Astrocyte of the spinal cord (primary cell): ENCODE data around the gene UBQLNL.

ENCODE experiments used
- DNase-seq: peaks from one replicate; pipeline ENCODE4 v3.0.0; 2011; ENCODE audit warnings: low read depth, low spot score
- H3K4me3 ChIP-seq: 2 replicates; pipeline ENCODE4 v1.5.1; 2011; ENCODE audit warnings: low read depth, mild to moderate bottlenecking, low read length, moderate library complexity
- in situ Hi-C: cut with HindIII; loops from 2 replicates; pipeline ENCODE4 v1.10.0; 2017; ENCODE audit warnings: low sequenced_read_pairs
- TF ChIP-seq, protein P1 (sequence below): IDR thresholded peaks from 2 replicates; pipeline ENCODE4 v1.5.1; 2012; ENCODE audit warnings: low read depth, mild to moderate bottlenecking, low read length, inconsistent platforms

Gene UBQLNL, protein sequence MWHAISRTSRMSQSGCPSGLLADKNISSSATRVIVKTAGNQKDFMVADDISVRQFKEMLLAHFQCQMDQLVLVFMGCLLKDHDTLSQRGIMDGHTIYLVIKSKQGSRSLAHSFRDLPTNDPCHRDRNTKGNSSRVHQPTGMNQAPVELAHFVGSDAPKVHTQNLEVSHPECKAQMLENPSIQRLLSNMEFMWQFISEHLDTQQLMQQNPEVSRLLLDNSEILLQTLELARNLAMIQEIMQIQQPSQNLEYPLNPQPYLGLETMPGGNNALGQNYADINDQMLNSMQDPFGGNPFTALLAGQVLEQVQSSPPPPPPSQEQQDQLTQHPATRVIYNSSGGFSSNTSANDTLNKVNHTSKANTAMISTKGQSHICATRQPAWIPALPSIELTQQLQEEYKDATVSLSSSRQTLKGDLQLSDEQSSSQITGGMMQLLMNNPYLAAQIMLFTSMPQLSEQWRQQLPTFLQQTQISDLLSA

DNA sequence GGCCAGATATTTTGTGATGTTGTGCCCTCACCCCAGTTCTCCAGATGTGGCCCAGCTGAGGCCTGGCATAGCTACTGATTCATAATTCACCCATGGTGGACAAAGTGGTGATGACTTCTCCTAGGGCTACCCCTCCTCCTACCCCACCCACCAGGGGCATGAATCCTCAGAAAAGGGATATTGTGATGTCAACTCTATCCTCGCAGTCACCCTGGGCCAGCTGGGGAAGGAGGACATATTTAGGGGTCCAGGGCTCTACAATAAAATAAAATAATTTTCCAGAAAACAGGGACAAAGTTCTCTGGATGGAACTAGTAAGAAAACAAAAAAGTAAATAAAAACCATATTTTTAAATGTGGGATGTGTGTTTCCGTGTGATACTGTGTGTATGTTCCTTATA lies at the start of gene UBQLNL:
Gene UBQLNL, minus strand, starts transcription at position 101 of the 400 bp plus-strand sequence. CDS start 258 bp downstream, outside the sequence.
- in situ Hi-C loops, result no loop called here
- no peak within 1 kb of the TSS for H3K4me3 ChIP-seq

DNA sequence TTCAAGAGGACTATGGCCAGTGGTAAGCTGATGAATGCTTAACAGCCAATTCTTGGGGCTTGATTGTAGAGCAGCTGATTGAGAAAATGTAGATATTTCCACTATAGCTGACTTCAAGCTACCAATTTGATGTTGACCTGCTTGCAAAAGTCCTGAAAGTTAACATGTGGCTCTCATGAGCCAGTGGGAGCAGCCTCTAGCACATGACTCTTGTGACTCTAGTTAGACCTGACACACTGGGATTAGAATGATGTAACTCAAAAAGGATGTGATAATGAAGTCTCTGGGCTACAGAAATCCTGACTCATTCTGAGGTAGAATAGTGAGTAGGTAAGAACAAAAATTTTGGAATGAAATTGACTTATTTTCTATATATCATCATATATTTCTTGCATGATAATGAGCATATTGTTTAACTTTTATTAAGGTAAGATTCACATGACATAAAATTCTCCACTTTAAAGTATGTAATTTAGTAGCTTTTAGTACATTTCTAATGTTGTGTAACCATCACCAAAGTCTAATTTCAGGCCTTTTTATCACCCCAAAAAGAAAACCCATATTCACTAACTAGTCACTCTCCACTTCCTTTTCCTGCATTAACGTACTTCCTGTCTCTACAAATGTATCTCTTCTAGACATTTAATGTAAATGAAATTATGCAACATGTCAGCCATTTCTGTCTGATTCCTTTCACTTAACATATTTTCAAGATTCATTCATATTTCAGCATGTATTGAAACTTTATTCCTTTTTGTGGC lies 47.9 kb upstream of the UBQLNL start:
- TF ChIP-seq, protein P1, sequence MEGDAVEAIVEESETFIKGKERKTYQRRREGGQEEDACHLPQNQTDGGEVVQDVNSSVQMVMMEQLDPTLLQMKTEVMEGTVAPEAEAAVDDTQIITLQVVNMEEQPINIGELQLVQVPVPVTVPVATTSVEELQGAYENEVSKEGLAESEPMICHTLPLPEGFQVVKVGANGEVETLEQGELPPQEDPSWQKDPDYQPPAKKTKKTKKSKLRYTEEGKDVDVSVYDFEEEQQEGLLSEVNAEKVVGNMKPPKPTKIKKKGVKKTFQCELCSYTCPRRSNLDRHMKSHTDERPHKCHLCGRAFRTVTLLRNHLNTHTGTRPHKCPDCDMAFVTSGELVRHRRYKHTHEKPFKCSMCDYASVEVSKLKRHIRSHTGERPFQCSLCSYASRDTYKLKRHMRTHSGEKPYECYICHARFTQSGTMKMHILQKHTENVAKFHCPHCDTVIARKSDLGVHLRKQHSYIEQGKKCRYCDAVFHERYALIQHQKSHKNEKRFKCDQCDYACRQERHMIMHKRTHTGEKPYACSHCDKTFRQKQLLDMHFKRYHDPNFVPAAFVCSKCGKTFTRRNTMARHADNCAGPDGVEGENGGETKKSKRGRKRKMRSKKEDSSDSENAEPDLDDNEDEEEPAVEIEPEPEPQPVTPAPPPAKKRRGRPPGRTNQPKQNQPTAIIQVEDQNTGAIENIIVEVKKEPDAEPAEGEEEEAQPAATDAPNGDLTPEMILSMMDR, result no peak
- H3K4me3 ChIP-seq, result no peak overlapping the region
- in situ Hi-C loops, result no loop called here
- peak; percentile 12 for DNase-seq

More for the DNA sequence above, at the start of gene UBQLNL:
- DNase-seq, result no peak
- TF ChIP-seq, protein P1, result no peak

DNA sequence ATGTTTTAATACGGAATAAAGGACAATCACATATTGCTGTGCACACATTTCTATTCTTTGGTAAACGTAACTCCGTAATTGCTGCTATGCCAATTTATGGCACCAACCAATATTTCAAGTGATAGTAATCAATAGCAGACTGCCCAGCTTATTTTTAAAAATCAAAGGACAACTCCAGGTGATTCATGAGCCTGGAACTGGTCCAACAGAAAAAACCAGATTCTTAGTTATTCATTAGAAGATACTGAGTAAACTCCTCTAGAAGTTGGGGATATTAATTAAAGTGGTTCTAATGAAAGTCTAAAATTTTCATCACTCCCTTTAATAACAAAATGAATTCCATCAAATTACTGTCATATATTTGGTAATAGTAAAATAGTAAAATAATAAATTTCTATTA lies 41.3 kb upstream of the UBQLNL start:
- TF ChIP-seq, protein P1, result no peak
- in situ Hi-C loops, result no loop called here
- no peak for DNase-seq

DNA sequence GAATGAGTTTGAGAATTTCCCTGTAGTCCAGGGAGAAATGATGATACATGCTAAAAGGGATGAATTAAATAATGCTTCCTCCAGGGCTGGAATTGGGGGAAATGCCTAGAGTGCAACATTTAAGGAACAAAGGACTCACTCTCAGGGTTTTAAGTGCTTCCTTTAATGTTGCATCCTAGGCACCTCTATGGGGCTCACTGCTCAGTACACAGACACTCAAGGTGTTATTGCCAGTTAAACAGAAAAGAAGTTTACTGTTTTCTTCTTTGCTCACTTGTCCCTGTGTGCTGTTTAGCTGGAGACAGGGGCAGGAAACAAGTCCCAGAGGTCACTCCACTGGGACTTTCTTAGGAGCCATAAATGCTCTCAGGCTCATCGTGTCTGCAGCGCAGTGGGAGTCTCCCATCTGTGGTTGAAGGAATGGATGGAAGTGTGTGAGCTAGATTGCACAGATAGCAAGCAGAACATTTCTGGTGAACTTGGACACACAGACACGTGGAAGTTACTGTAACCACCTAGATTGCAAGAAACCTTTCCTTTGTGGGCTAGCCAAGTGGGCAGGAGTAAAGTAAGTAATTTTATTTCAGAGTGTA lies 40.2 kb upstream of the UBQLNL start:
- TF ChIP-seq, protein P1, result no peak
- in situ Hi-C loops, result no loop called here
- no peak for DNase-seq
- no peak overlapping the region for H3K4me3 ChIP-seq

More for the DNA sequence above, 41.3 kb upstream of the UBQLNL start:
- no peak overlapping the region for H3K4me3 ChIP-seq

DNA sequence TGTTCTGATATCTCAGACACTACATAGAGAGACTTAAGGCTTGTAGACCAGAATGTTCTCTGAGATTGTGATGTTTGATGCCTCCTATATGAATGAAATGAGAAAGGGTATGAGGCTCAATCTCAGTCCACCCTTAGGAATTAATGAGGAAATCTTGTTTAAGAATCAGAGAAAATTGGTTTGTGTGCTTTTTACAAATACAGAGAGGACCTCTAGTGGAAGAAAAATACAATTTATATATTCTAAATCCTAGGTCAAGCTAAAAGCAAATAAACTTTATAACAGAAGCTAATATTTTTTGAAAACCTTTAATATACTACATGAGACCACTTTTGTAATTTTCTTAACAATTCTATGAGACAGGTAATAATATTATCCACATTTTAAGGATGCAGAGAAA lies 36.8 kb upstream of the UBQLNL start:
- in situ Hi-C loops, result no loop called here
- TF ChIP-seq, protein P1, result peak; percentile 17

DNA sequence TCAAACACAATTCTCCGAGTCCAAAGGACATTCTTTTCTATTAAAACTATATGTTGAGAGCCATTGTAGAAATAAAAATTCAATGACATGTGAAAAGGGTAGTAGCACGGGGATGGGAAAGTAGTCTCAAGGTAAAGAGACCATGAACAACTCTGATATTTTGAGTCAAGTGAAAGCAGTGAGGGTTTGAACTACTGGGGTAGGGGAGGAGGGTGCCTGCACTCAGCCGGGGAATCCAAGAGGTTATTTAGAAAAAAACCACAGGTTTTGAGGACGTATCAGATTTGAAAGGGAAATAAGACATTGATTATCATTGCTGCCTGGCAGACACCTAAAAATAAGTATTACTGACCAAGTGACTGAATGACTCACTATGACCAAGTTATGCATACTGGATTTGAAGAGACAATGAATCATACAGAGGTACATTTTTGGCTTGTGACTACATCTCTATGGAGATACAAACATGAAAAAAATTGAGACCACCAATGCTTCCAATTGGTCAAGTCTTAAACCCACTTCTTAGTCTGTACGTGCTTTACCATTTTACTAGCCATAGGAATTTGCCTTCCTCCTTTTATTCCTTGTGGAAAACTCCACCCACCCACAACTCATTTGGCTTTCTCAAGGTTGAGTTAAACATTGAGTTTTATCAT lies 34.1 kb upstream of the UBQLNL start:
- TF ChIP-seq, protein P1, result no peak
- no peak overlapping the region for H3K4me3 ChIP-seq
- in situ Hi-C loops, result no loop called here
- DNase-seq, result peak; percentile 75

More for the DNA sequence above, 36.8 kb upstream of the UBQLNL start:
- H3K4me3 ChIP-seq, result no peak overlapping the region
- DNase-seq, result no peak
